Measurements from ENCODE around the gene TBC1D2.
A peak's percentile ranks its signal among the peaks of the same experiment; 100 is the strongest.

Gene TBC1D2

DNA sequence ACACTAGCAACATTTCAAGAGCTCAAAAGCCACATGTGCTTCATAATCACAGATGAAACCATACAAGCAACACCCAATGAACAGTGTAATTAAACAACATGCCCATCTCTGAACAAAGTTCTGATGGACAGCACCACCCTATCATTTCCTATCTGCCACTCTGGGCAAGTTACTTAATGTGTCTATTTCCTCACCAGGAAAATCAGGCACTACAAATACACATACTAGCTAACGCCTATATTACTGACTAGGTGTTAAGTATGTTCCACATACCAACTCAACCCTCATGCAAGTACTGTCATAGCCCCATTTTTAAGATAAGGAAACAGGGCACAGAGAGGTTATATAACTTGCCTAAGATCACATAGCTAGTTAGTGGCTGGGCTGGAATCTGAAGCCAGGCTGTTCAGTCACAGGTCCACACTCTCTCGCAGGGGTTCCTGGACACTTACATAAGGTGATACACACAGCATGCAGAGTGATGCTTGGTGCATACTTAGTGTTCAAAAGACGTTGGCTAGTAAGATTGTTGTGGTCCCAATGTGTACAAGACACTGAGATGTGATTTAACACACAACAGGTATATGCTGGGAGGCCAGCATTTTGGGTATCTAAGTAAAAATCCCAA lies 87.2 kb downstream of the TBC1D2 start:
- DNase-seq (ENCODE audit: low read depth) = no peak
- TF ChIP-seq, protein P1, sequence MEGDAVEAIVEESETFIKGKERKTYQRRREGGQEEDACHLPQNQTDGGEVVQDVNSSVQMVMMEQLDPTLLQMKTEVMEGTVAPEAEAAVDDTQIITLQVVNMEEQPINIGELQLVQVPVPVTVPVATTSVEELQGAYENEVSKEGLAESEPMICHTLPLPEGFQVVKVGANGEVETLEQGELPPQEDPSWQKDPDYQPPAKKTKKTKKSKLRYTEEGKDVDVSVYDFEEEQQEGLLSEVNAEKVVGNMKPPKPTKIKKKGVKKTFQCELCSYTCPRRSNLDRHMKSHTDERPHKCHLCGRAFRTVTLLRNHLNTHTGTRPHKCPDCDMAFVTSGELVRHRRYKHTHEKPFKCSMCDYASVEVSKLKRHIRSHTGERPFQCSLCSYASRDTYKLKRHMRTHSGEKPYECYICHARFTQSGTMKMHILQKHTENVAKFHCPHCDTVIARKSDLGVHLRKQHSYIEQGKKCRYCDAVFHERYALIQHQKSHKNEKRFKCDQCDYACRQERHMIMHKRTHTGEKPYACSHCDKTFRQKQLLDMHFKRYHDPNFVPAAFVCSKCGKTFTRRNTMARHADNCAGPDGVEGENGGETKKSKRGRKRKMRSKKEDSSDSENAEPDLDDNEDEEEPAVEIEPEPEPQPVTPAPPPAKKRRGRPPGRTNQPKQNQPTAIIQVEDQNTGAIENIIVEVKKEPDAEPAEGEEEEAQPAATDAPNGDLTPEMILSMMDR (IDR thresholded peaks at IDR 0.05; ENCODE audit: low read length, missing control alignments) = no peak

DNA sequence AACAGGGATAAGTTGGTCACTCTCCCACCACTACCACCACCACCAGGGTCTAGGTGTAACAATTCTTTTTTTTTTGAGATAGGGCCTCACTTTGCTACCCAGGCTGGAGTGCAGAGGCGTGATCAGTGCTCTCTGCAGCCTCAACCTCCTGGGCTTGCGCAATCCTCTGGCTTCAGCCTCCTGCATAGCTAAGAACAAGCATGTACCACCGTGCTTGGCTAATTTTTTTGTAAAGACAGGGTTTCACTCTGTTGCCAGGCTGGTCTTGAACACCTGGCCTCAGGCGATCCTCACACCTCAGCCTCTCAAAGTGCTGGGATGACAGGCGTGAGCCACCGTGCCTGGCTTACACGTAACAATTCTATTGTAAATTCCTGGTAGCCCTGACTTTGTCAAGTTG lies 90.5 kb downstream of the TBC1D2 start:
- peak; percentile 40 for DNase-seq (ENCODE audit: low read depth)
- TF ChIP-seq, protein P1 (IDR thresholded peaks at IDR 0.05; ENCODE audit: low read length, missing control alignments) = no peak
- H3K4me3 ChIP-seq (replicated peaks; ENCODE audit: low read depth, low read length) = no peak overlapping the region

More for the DNA sequence above, 87.2 kb downstream of the TBC1D2 start:
- H3K4me3 ChIP-seq (replicated peaks; ENCODE audit: low read depth, low read length) = no peak overlapping the region

DNA sequence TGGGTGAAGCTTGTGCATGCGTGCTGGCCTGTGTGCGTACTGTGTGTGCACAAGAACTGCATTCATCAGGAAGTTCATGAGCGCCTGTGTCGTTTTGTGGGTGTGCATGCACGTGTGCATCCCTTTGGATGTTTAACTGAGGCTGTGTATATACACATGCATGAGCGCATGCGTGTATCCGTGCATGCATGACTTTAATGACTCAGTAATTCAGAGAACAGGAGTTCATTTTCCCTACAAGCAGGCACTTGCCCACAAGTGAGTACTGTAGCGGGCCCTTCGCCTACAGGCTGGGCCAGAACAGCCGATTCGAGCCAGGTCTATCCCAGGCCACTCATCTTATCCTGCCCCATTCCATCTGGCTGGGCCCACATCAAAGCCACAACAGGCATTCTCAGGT lies 92.8 kb downstream of the TBC1D2 start:
- TF ChIP-seq, protein P1 (IDR thresholded peaks at IDR 0.05; ENCODE audit: low read length, missing control alignments) = no peak
- DNase-seq (ENCODE audit: low read depth) = no peak

DNA sequence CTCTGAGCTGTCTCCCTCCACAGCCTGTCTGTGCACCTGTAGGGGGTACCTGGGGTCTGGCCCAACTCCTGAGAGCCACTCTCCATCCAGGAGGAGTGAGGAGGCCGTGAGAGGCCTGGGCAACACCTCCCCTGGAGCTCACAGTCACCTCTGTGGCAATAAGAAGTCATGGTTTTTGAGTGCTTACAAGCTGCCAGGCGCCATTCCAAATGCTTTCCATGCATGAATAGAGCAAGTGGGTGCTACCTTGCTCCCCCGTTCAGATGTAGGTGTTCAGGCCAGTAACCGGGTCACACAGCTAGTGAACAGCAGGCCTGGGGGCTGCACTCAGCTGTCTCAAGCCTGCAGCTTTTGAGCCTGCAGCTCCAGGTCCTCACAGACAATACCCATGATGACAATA lies 93.6 kb downstream of the TBC1D2 start:
- no peak for DNase-seq (ENCODE audit: low read depth)
- no peak overlapping the region for H3K4me3 ChIP-seq (replicated peaks; ENCODE audit: low read depth, low read length)
- TF ChIP-seq, protein P1 (IDR thresholded peaks at IDR 0.05; ENCODE audit: low read length, missing control alignments) = no peak

More for the DNA sequence above, 92.8 kb downstream of the TBC1D2 start:
- H3K4me3 ChIP-seq (replicated peaks; ENCODE audit: low read depth, low read length) = no peak overlapping the region

DNA sequence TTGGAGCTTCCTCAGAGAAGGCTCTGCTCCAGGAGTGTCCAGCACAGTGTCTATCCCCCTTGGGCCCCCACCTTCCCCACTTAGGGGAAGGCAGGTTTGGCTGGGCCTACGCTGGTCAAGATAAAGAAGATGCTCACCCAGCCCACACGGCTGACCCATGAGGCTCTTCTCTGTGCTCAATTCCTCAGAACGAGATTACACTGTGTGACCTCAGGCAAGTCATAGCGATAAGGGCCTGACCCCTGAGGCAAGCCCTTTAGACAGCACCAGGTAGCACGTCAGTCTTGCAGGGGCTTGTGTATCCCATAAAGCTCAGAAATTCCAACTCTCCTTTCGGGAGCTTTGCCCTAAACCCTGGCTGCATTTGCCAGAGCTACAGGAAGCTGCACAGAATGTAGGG lies 95.7 kb downstream of the TBC1D2 start:
- no peak for DNase-seq (ENCODE audit: low read depth)
- TF ChIP-seq, protein P1 (IDR thresholded peaks at IDR 0.05; ENCODE audit: low read length, missing control alignments) = no peak
- no peak overlapping the region for H3K4me3 ChIP-seq (replicated peaks; ENCODE audit: low read depth, low read length)

DNA sequence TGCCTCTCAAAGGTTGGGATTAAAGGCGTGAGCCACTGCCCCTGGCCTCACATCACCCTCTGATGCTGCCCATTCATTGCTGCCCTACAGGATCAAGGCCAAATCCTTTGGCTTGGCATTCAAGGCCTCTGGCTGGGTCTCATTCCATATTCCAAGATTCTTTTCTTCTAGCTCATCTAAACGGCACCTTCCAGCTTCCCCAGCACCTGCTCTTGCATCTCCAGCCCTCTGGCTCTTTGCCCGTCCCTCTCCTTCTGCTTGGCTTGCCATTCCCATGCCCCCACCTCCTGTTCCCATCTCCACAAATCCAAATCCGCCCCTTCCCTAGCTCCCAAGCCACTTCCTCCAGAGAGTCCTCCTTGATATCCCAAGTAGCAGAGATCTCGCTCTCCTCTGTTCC lies 96.1 kb downstream of the TBC1D2 start:
- no peak overlapping the region for H3K4me3 ChIP-seq (replicated peaks; ENCODE audit: low read depth, low read length)
- TF ChIP-seq, protein P1 (IDR thresholded peaks at IDR 0.05; ENCODE audit: low read length, missing control alignments) = no peak
- no peak for DNase-seq (ENCODE audit: low read depth)

All from fibroblast of pulmonary artery (primary cell).